ENCODE data around the gene GATA2. TPM values are rescaled to one million over a fixed set of nuclear protein-coding genes. Genes with fewer than 3 reads are reported as not detected.

The GATA2 gene
- total and polyA plus RNA-seq, 2 of the 8 experiments (the other 6 are each of a cell fraction or from before 2014, with no cell fraction given), result 0.03 to 0.30 TPM

GRCh38 chr3:128487813-128488635 lies 5.0 kb downstream of the GATA2 start (continued):
- no peak for TF ChIP-seq ATF2 (IDR thresholded peaks at IDR 0.05; ENCODE audit: low read length)
- TF ChIP-seq CTBP2 (IDR thresholded peaks at IDR 0.05; ENCODE audit: borderline replicate concordance, insufficient read depth, insufficient read length, low read length), result no peak
- TF ChIP-seq CREB1 (IDR thresholded peaks at IDR 0.05), result no peak
- no peak for TF ChIP-seq RNF2 (IDR thresholded peaks at IDR 0.05; ENCODE audit: borderline replicate concordance, low read depth, low read length, missing control alignments, poor library complexity, severe bottlenecking)
- peak; percentile 54; the same call in 1 of the 2 replicates for TF ChIP-seq TBP (IDR thresholded peaks at IDR 0.05; ENCODE audit: low read depth, low read length)
- TF ChIP-seq BACH1 (IDR thresholded peaks at IDR 0.05; ENCODE audit: low read length), result no peak
- no peak for TF ChIP-seq EP300 (IDR thresholded peaks at IDR 0.05; ENCODE audit: borderline replicate concordance in 1 of 2, low read depth in 2 of 2, low read length in 2 of 2)
- no peak for TF ChIP-seq PHF8 (conservative IDR thresholded peaks at IDR 0.05; ENCODE audit: low read depth, low read length)
- TF ChIP-seq RXRA (IDR thresholded peaks at IDR 0.05; ENCODE audit: insufficient read depth, low read depth, low read length), result no peak
- no peak for TF ChIP-seq SUZ12 (IDR thresholded peaks at IDR 0.05; ENCODE audit: low read length)
- TF ChIP-seq SP2 (IDR thresholded peaks at IDR 0.05; ENCODE audit: low read length), result no peak
